ENCODE data around the gene PSMB2.

GRCh38 chr1:35631396-35631795, 9.9 kb downstream of the PSMB2 start:
- TF ChIP-seq EP300 (IDR thresholded peaks at IDR 0.05), result no peak
- TF ChIP-seq CTCF (IDR thresholded peaks at IDR 0.05), result no peak
- no peak for TF ChIP-seq MAX (IDR thresholded peaks at IDR 0.05)
- no peak for TF ChIP-seq FOXS1 (CRISPR knock-in tag; IDR thresholded peaks at IDR 0.05)
